ENCODE results near the gene MED26. TPM values are rescaled to one million over a fixed set of nuclear protein-coding genes. Genes with fewer than 3 reads are reported as not detected.

Gene MED26
- total RNA-seq, 1 donor from 2014 or later: 15.0 TPM

- H4K20me1 ChIP-seq (ENCODE audit: insufficient read depth, low read length): peaks cover 98% of the 10 kb centered on the region
- DNase-seq (ENCODE audit: low read depth) (no peak), FAIRE-seq (no peak)
- no peak overlapping the region for H2AFZ ChIP-seq (ENCODE audit: low read depth, low read length)
- H3K4me1 Mint-ChIP-seq (ENCODE audit: low read depth, unreplicated experiment): peaks cover 15% of the 10 kb centered on the region
- TF ChIP-seq CTCF (IDR thresholded peaks at IDR 0.05; ENCODE audit: insufficient read depth, low read depth, low read length): no peak
- TF ChIP-seq EZH2 (IDR thresholded peaks at IDR 0.05; ENCODE audit: insufficient read depth, low read length): no peak
- H3K27me3 ChIP-seq (ENCODE audit: insufficient read depth, low read length): no peaks in the 10 kb centered on the region
- no peaks in the 10 kb centered on the region for H3K36me3 ChIP-seq (ENCODE audit: insufficient read depth, low read length)
- H3K27me3 Mint-ChIP-seq (ENCODE audit: low read depth, unreplicated experiment): no peaks in the 10 kb centered on the region
- H3K4me3 ChIP-seq (ENCODE audit: insufficient read depth, low read depth, low read length): no peak overlapping the region
- H3K9ac ChIP-seq (ENCODE audit: low read length): no peak overlapping the region
- H3K79me2 ChIP-seq (ENCODE audit: insufficient read depth, low read length): peaks cover 99% of the 10 kb centered on the region
- H3K9me3 ChIP-seq (ENCODE audit: insufficient read depth, low read depth, low read length): no peaks in the 10 kb centered on the region
- no peak overlapping the region for H3K27ac ChIP-seq (ENCODE audit: low read depth, low read length)
- peaks cover 6% of the 10 kb centered on the region for H3K4me1 ChIP-seq (ENCODE audit: insufficient read depth, low read length)
- H3K4me3 Mint-ChIP-seq (ENCODE audit: unreplicated experiment): no peak overlapping the region
- H3K27ac Mint-ChIP-seq (ENCODE audit: unreplicated experiment): no peak overlapping the region
- peaks cover 13% of the 10 kb centered on the region for H3K36me3 Mint-ChIP-seq (ENCODE audit: low read depth, unreplicated experiment)
- no peaks in the 10 kb centered on the region for H3K9me3 Mint-ChIP-seq (ENCODE audit: unreplicated experiment)
- no peak overlapping the region for H3K4me2 ChIP-seq (ENCODE audit: low read length)
These were observed 26.5 kb downstream of the MED26 start for GRCh38 chr19:16601378-16602052.

GRCh38 chr19:16600824-16601223 lies 27.2 kb downstream of the MED26 start:
- no peak for FAIRE-seq
- H4K20me1 ChIP-seq (ENCODE audit: insufficient read depth, low read length): peaks cover 100% of the 10 kb centered on the region

More at GRCh38 chr19:16600824-16601223, 27.2 kb downstream of the MED26 start:
- Mint-ChIP-seq H3K36me3 (ENCODE audit: low read depth, unreplicated experiment) (peaks cover 12% of the 10 kb centered on the region), H3K9me3 (ENCODE audit: unreplicated experiment) (no peaks in the 10 kb centered on the region), H3K4me1 (ENCODE audit: low read depth, unreplicated experiment) (peaks cover 14% of the 10 kb centered on the region), H3K4me3 (ENCODE audit: unreplicated experiment) (no peak overlapping the region), H3K27ac (ENCODE audit: unreplicated experiment) (no peak overlapping the region), H3K27me3 (ENCODE audit: low read depth, unreplicated experiment) (no peaks in the 10 kb centered on the region)
- Histone ChIP-seq H3K9me3 (ENCODE audit: insufficient read depth, low read depth, low read length) (no peaks in the 10 kb centered on the region), H3K27ac (ENCODE audit: low read depth, low read length) (no peak overlapping the region), H3K4me1 (ENCODE audit: insufficient read depth, low read length) (peaks cover 4% of the 10 kb centered on the region), H3K4me3 (ENCODE audit: insufficient read depth, low read depth, low read length) (no peak overlapping the region), H3K4me2 (ENCODE audit: low read length) (no peak overlapping the region), H3K9ac (ENCODE audit: low read length) (no peak overlapping the region), H3K79me2 (ENCODE audit: insufficient read depth, low read length) (peaks cover 100% of the 10 kb centered on the region), H3K36me3 (ENCODE audit: insufficient read depth, low read length) (no peaks in the 10 kb centered on the region), H3K27me3 (ENCODE audit: insufficient read depth, low read length) (no peaks in the 10 kb centered on the region), H2AFZ (ENCODE audit: low read depth, low read length) (no peak overlapping the region)
- no peak for DNase-seq (ENCODE audit: low read depth)
- TF ChIP-seq CTCF (IDR thresholded peaks at IDR 0.05; ENCODE audit: insufficient read depth, low read depth, low read length) (no peak), EZH2 (IDR thresholded peaks at IDR 0.05; ENCODE audit: insufficient read depth, low read length) (no peak)
